Common myeloid progenitor, CD34-positive (primary cell): Measurements from ENCODE around the gene PRR18.
A peak's percentile ranks its signal among the peaks of the same experiment; 100 is the strongest.

ENCODE experiments used
- CTCF ChIA-PET: fragments of 350-600 bp; sonication (Branson Sonifier 250); formaldehyde crosslinking; loops from one replicate; lab custom pipeline; 2021; ENCODE audit warnings: antibody characterized with exemption; lab: Charles Lee
- POLR2A ChIA-PET: fragments of 350-600 bp; sonication (Branson Sonifier 250); formaldehyde crosslinking; loops from one replicate; lab custom pipeline; 2021; ENCODE audit warnings: antibody characterized with exemption; lab: Charles Lee
- DNase-seq, 3 donors: peaks; one replicate each; pipeline versions ENCODE4 v3.0.0 to v3.0.0-alpha.2; 2013
- H3K27ac ChIP-seq, 2 experiments: 1 replicate in 1 of 2; 2 replicates in 1 of 2; pipeline ENCODE4 v1.7.0; 2013; ENCODE audit warnings: inconsistent platforms in 2 of 2, low read length in 2 of 2, mild to moderate bottlenecking in 2 of 2, low read depth in 1 of 2, moderate library complexity in 1 of 2; ENCODE audit not compliant: severe bottlenecking in 2 of 2, insufficient read depth in 1 of 2, poor library complexity in 1 of 2
- H3K27me3 ChIP-seq, 5 experiments: replicated peaks in 2 of 5; 1 replicate in 3 of 5; 2 replicates in 2 of 5; pipeline versions ENCODE4 v1.6.1 to v1.7.0; 2013; ENCODE audit warnings: low read length in 4 of 5, mild to moderate bottlenecking in 2 of 5, moderate library complexity in 2 of 5, inconsistent platforms in 1 of 5; ENCODE audit not compliant: insufficient read depth in 5 of 5, control insufficient read depth in 4 of 5
- H3K36me3 ChIP-seq, 4 experiments: 1 replicate in 2 of 4; 2 replicates in 2 of 4; pipeline versions ENCODE4 v1.6.1 to v1.7.0; 2013; ENCODE audit warnings: low read length in 3 of 4, control low read depth in 1 of 4, mild to moderate bottlenecking in 1 of 4; ENCODE audit not compliant: control insufficient read depth in 4 of 4, insufficient read depth in 4 of 4
- H3K4me1 ChIP-seq, 4 experiments: 1 replicate in 3 of 4; 2 replicates in 1 of 4; pipeline versions ENCODE4 v1.6.1 to v1.7.1; 2013; ENCODE audit warnings: low read length in 3 of 4, mild to moderate bottlenecking in 3 of 4, control low read depth in 1 of 4, inconsistent platforms in 1 of 4, moderate library complexity in 1 of 4; ENCODE audit not compliant: control insufficient read depth in 4 of 4, insufficient read depth in 4 of 4; ENCODE audit errors: control extremely low read depth in 1 of 4
- H3K4me3 ChIP-seq, 7 experiments: 1 replicate in 4 of 7; 2 replicates in 3 of 7; pipeline versions ENCODE4 v1.5.1 to v1.7.0; 2013; ENCODE audit warnings: mild to moderate bottlenecking in 7 of 7, low read length in 6 of 7, moderate library complexity in 6 of 7, inconsistent platforms in 2 of 7, low read depth in 2 of 7, control low read depth in 1 of 7; ENCODE audit not compliant: insufficient read depth in 4 of 7, control insufficient read depth in 1 of 7; ENCODE audit errors: extremely low read depth in 1 of 7
- H3K9me3 ChIP-seq, 5 experiments: 1 replicate in 4 of 5; 2 replicates in 1 of 5; pipeline versions ENCODE4 v1.6.1 to v1.7.1; 2013; ENCODE audit warnings: low read length in 4 of 5, mild to moderate bottlenecking in 2 of 5, inconsistent platforms in 1 of 5, low read depth in 1 of 5, moderate library complexity in 1 of 5; ENCODE audit not compliant: control insufficient read depth in 4 of 5, insufficient read depth in 2 of 5; ENCODE audit errors: control extremely low read depth in 1 of 5
- WGBS: methylation state at CpG from one replicate; pipeline ENCODE4 v1.1.5; 2013; ENCODE audit not compliant: insufficient coverage; 5-methylcytosine and 5-hydroxymethylcytosine counted together

The PRR18 gene

GRCh38 chr6:166307082-166308032, 835 bp downstream of the PRR18 start:
- Histone ChIP-seq H3K9me3 (no peaks in the 10 kb centered on the region), H3K4me1 (peaks cover 0 to 20% (median 18%) of the 10 kb centered on the region in 4 experiments), H3K36me3 (no peaks in the 10 kb centered on the region), H3K27me3 (peaks cover 0 to 65% (median 31%) of the 10 kb centered on the region in 5 experiments), H3K27ac (no peak overlapping the region), H3K4me3 (peak overlapping the region; percentile 6 to 72 (median 53))
- CTCF ChIA-PET, result interaction anchor here (0.7 to 1.8 kb wide), 4 partner anchors 11 to 94 kb away, joined by 3 to 5 read pairs (median 4); no protein-coding TSS in a partner anchor
- peak in 2 of 3 donors; percentile 24 to 48 for DNase-seq
- POLR2A ChIA-PET, result no interaction called here
- WGBS, result under 1% methylated on average over 87 of the region's 115 CpGs

- POLR2A ChIA-PET, result no interaction called here
- no peak for DNase-seq
- Histone ChIP-seq H3K27ac (no peak overlapping the region), H3K4me1 (peaks cover 0 to 20% (median 18%) of the 10 kb centered on the region in 4 experiments), H3K9me3 (no peaks in the 10 kb centered on the region), H3K4me3 (peak overlapping the region in 2 of 7 experiments; percentile 57 to 72), H3K27me3 (peaks cover 0 to 65% (median 31%) of the 10 kb centered on the region in 5 experiments), H3K36me3 (no peaks in the 10 kb centered on the region)
- CTCF ChIA-PET, result interaction anchor here (1.0 to 1.8 kb wide), 3 partner anchors 11 to 94 kb away, joined by 4 to 9 read pairs (median 5); no protein-coding TSS in a partner anchor
- 58% methylated on average over 30 of the region's 34 CpGs for WGBS
These were observed 1.7 kb downstream of the PRR18 start for GRCh38 chr6:166306378-166307081.

GRCh38 chr6:166305562-166306117, 2.6 kb downstream of the PRR18 start:
- no peak for DNase-seq
- H3K27ac ChIP-seq, result no peak overlapping the region
- 89% methylated on average over 4 of the region's 10 CpGs for WGBS
- ChIA-PET CTCF (interaction anchor here (1.0 to 1.8 kb wide), 2 partner anchors 11 to 95 kb away, joined by 4 to 9 read pairs; no protein-coding TSS in a partner anchor), POLR2A (no interaction called here)
- no peak overlapping the region for H3K4me3 ChIP-seq
- peaks cover 0 to 63% (median 31%) of the 10 kb centered on the region in 5 experiments for H3K27me3 ChIP-seq
- H3K9me3 ChIP-seq, result no peaks in the 10 kb centered on the region
- peaks cover 0 to 20% (median 18%) of the 10 kb centered on the region in 4 experiments for H3K4me1 ChIP-seq
- no peaks in the 10 kb centered on the region for H3K36me3 ChIP-seq

GRCh38 chr6:166304106-166304505, 4.1 kb downstream of the PRR18 start:
- Histone ChIP-seq H3K4me3 (no peak overlapping the region), H3K27ac (no peak overlapping the region), H3K9me3 (no peaks in the 10 kb centered on the region), H3K27me3 (peaks cover 0 to 48% (median 26%) of the 10 kb centered on the region in 5 experiments), H3K4me1 (peaks cover 0 to 20% (median 18%) of the 10 kb centered on the region in 4 experiments), H3K36me3 (no peaks in the 10 kb centered on the region)
- WGBS, result 94% methylated on average over 3 of the region's 3 CpGs
- DNase-seq, result no peak
- CTCF ChIA-PET, result interaction anchor here (1.3 to 3.0 kb wide), 2 partner anchors 9 to 97 kb away, joined by 3 to 18 read pairs; no protein-coding TSS in a partner anchor
- POLR2A ChIA-PET, result no interaction called here

- ChIA-PET POLR2A (no interaction called here), CTCF (interaction anchor here (1.0 to 3.0 kb wide), 4 partner anchors 9 to 24 kb away, joined by 3 to 18 read pairs (median 5); no protein-coding TSS in a partner anchor)
These were observed 6.3 kb downstream of the PRR18 start for GRCh38 chr6:166301611-166302529.

More at GRCh38 chr6:166301611-166302529, 6.3 kb downstream of the PRR18 start:
- H3K27ac ChIP-seq, result no peak overlapping the region
- H3K4me1 ChIP-seq, result peaks cover 0 to 2% (median under 1%) of the 10 kb centered on the region in 4 experiments
- DNase-seq, result no peak
- H3K27me3 ChIP-seq, result peaks cover 0 to 27% (median 18%) of the 10 kb centered on the region in 5 experiments
- H3K36me3 ChIP-seq, result no peaks in the 10 kb centered on the region
- 90% methylated on average over 12 of the region's 17 CpGs for WGBS
- peaks cover 0 to under 1% (median 0%) of the 10 kb centered on the region in 5 experiments for H3K9me3 ChIP-seq
- H3K4me3 ChIP-seq, result no peak overlapping the region
